HFFc6 (cell line): ENCODE results near the gene UGT1A8. TPM values are rescaled to one million over a fixed set of nuclear protein-coding genes. Genes with fewer than 3 reads are reported as not detected.

ENCODE experiments used
- DNase-seq: peaks from one replicate; pipeline ENCODE4 v3.0.0-alpha.2; 2018
- H3K27ac Mint-ChIP-seq: 2 replicates; pipeline ENCODE4 v1.8.0; 2020; ENCODE audit warnings: mild to moderate bottlenecking, mixed read lengths
- H3K27me3 Mint-ChIP-seq: 2 replicates; pipeline ENCODE4 v1.8.0; 2021; ENCODE audit warnings: mild to moderate bottlenecking, moderate library complexity, mixed read lengths; ENCODE audit not compliant: insufficient read depth
- H3K36me3 Mint-ChIP-seq: 2 replicates; pipeline ENCODE4 v1.8.0; 2021; ENCODE audit warnings: low read depth, mixed read lengths
- H3K4me1 Mint-ChIP-seq: 2 replicates; pipeline ENCODE4 v1.8.0; 2020; ENCODE audit warnings: low read depth, mixed read lengths
- H3K4me3 Mint-ChIP-seq: 2 replicates; pipeline ENCODE4 v1.8.0; 2020; ENCODE audit warnings: mild to moderate bottlenecking, moderate library complexity, mixed read lengths
- H3K9me3 Mint-ChIP-seq: 2 replicates; pipeline ENCODE4 v1.8.0; 2020; ENCODE audit warnings: mild to moderate bottlenecking, mixed read lengths
- total RNA-seq, 6 experiments: library from RNA; stranded (reverse); fragmentation: NEBNext Ultra II Directional; extraction: Animal tissue kit (Norgen Biotek cat#: 25700); gene quantifications; 2 replicates in 1 of 6; 3 replicates in 5 of 6; pipeline ENCODE4 v1.2.3, GENCODE V29; 2021
- TF ChIP-seq, protein P1 (sequence below): fragments of 200-600 bp; sonication (generic); IDR thresholded peaks from 2 replicates; pipeline ENCODE4 v1.5.0; 2021; ENCODE audit warnings: antibody characterized with exemption, mild to moderate bottlenecking

UGT1A8 gene
- total RNA-seq, 6 experiments from 2014 or later: not detected

DNA sequence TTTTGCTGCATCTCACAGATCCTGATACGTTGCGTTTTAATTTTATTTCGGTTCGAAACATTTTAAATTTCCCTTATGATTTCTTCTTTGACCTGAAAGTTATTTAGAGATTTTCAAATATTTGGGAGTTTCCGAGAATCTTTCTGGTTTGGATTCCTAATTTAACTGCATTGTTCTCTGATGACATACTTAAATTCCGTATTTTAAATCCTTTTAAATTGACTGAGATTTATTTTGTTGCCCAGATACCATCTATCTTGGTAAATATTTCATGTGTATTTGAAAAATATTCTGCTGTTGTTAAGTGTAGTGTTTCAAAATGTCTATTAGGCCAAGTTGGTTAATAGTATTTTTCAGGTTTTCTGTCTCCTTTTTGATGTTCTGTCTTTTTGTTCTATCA is 198.4 kb downstream of the UGT1A8 start:
- TF ChIP-seq, protein P1, sequence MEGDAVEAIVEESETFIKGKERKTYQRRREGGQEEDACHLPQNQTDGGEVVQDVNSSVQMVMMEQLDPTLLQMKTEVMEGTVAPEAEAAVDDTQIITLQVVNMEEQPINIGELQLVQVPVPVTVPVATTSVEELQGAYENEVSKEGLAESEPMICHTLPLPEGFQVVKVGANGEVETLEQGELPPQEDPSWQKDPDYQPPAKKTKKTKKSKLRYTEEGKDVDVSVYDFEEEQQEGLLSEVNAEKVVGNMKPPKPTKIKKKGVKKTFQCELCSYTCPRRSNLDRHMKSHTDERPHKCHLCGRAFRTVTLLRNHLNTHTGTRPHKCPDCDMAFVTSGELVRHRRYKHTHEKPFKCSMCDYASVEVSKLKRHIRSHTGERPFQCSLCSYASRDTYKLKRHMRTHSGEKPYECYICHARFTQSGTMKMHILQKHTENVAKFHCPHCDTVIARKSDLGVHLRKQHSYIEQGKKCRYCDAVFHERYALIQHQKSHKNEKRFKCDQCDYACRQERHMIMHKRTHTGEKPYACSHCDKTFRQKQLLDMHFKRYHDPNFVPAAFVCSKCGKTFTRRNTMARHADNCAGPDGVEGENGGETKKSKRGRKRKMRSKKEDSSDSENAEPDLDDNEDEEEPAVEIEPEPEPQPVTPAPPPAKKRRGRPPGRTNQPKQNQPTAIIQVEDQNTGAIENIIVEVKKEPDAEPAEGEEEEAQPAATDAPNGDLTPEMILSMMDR: no peak
- Mint-ChIP-seq H3K27me3 (peaks cover 15% of the 10 kb centered on the region), H3K9me3 (no peaks in the 10 kb centered on the region), H3K4me3 (no peak overlapping the region), H3K4me1 (no peaks in the 10 kb centered on the region), H3K36me3 (no peaks in the 10 kb centered on the region), H3K27ac (no peak overlapping the region)
- DNase-seq: no peak

DNA sequence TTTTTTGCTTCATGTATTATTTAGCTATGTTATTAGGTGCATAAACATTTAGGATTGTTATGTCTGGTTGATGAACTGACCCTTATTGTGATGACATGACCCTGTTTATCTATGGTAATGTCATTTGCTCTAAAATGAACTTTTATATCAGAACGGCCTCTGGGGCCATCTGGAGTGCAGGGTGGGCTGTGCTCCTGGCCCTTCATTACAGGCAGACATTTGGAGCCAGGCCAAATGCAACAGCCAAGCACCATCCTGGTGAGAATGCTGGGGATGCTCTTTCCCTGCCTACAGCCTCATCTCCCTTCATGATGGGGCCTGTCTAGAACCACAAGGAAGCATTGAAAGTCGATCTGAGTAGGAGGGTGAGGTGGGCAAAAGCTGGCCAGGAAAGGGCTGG is 198.9 kb downstream of the UGT1A8 start:
- H3K9me3 Mint-ChIP-seq: no peaks in the 10 kb centered on the region
- no peaks in the 10 kb centered on the region for H3K4me1 Mint-ChIP-seq
- TF ChIP-seq, protein P1: no peak
- no peak for DNase-seq
- H3K4me3 Mint-ChIP-seq: no peak overlapping the region
- H3K27ac Mint-ChIP-seq: no peak overlapping the region
- H3K27me3 Mint-ChIP-seq: peaks cover 18% of the 10 kb centered on the region
- no peaks in the 10 kb centered on the region for H3K36me3 Mint-ChIP-seq

DNA sequence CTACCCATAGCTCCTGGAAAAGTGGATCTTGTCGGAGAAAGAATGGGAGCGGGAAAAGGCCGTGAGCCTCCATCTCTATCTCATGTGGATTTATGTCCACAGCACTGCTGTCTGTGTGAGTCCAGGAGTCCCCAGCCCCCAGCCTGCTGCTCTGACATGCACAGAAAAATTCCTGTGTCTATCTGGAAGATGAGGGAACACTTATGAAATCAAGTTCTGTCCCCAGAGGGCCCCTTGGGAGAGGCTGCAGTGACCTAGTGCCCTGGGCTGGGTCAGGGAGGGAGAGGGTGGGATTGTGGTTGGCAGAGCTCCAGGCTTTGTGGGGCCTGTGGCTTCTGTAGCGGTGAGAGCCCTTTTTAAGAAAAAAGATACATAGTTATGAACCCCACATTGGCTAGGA is 199.3 kb downstream of the UGT1A8 start:
- peaks cover 20% of the 10 kb centered on the region for H3K27me3 Mint-ChIP-seq
- no peaks in the 10 kb centered on the region for H3K4me1 Mint-ChIP-seq
- no peak overlapping the region for H3K4me3 Mint-ChIP-seq
- no peak for DNase-seq
- H3K36me3 Mint-ChIP-seq: no peaks in the 10 kb centered on the region
- H3K9me3 Mint-ChIP-seq: no peaks in the 10 kb centered on the region
- TF ChIP-seq, protein P1: no peak
- no peak overlapping the region for H3K27ac Mint-ChIP-seq

DNA sequence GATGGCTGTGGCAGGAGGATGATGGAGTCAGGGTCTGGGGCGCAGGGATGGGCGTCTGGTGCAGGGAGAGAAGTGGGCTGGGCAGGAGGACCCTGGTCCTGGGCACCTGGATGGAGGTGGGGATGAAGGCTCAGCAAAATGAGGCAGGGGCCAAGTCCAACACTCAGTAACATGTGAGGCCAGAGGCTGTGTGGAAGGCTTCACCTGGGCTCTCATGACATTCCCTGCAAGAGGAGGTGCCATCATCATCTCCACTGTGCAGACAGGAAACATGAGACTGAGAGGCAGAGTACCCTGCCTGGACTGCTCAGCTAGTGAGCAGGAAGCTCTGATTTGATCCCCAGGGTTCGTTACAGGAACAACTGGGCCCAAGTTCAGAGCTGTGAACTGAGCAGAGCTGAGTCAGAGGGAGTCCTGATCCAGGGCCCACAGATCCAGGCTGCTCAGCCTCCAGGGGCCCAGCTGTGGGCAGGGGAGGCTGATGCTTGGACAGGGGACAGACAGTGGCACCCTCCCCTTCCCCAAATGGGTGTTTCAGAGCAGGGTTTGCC is 200.0 kb downstream of the UGT1A8 start:
- H3K27ac Mint-ChIP-seq: no peak overlapping the region
- no peaks in the 10 kb centered on the region for H3K36me3 Mint-ChIP-seq
- H3K4me1 Mint-ChIP-seq: no peaks in the 10 kb centered on the region
- peaks cover 20% of the 10 kb centered on the region for H3K27me3 Mint-ChIP-seq
- no peak overlapping the region for H3K4me3 Mint-ChIP-seq
- H3K9me3 Mint-ChIP-seq: no peaks in the 10 kb centered on the region
- DNase-seq: no peak
- TF ChIP-seq, protein P1: no peak

DNA sequence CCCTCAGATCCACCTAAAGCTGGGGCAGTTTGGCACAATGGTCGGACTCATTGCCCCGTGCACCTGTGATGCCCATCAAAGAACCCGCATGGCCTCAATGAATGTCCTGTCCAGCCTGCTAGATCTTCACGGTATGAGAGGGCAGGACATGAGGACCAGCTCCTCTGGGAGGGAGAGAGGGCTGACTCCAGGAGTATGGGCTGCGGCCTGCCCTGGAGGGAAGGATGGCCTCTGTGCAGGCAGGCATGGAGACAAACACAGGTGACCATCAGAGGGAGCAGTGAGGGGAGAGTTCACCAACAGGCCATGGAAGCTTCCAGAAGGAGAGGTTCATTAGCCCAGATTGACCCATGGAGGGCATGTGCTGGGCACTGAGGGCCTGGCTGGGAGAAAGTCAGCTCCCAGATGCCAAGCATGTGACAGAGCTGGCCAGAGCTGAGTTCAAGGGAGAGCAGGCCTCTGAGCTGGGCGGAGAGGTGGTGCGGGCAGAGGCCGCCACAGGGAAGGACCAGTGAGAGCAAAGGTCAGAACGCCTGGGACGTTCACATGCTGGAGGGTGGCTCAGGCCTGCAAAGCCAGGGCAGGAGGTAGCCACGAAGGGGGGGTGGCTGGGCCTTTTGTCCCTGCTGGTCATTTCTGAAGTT is 200.7 kb downstream of the UGT1A8 start:
- Mint-ChIP-seq H3K27ac (no peak overlapping the region), H3K9me3 (no peaks in the 10 kb centered on the region), H3K27me3 (peaks cover 22% of the 10 kb centered on the region), H3K36me3 (no peaks in the 10 kb centered on the region), H3K4me1 (no peaks in the 10 kb centered on the region), H3K4me3 (no peak overlapping the region)
- TF ChIP-seq, protein P1: no peak
- no peak for DNase-seq
